ENCODE measurements around the gene FAM13C. TPM values are rescaled to one million over a fixed set of nuclear protein-coding genes. Genes with fewer than 3 reads are reported as not detected.

The FAM13C gene
- total RNA-seq, 4 donors from 2014 or later, result 10.3 to 36.9 (median 20.6) TPM

GRCh38 chr10:59384761-59385160 is 22.4 kb upstream of the FAM13C start:
- H3K4me1 ChIP-seq, result peaks cover 0 to 21% (median 0%) of the 10 kb centered on the region in 4 donors
- no peaks in the 10 kb centered on the region for H3K36me3 ChIP-seq
- TF ChIP-seq POLR2A (IDR thresholded peaks at IDR 0.05) (no peak), EP300 (IDR thresholded peaks at IDR 0.05) (no peak), CTCF (IDR thresholded peaks at IDR 0.05) (no peak)
- no peak overlapping the region for H3K4me3 ChIP-seq
- WGBS, 2 donors, result 49 to 51% methylated on average over 3 of the region's 3 CpGs
- H3K27me3 ChIP-seq, result no peaks in the 10 kb centered on the region
- H3K9me3 ChIP-seq, result no peaks in the 10 kb centered on the region
- DNase-seq (ENCODE audit: low spot score in 2 of 2), result no peak
- H3K27ac ChIP-seq, result no peak overlapping the region

- TF ChIP-seq POLR2A (IDR thresholded peaks at IDR 0.05) (no peak), CTCF (IDR thresholded peaks at IDR 0.05) (no peak), EP300 (IDR thresholded peaks at IDR 0.05) (no peak)
- H3K9me3 ChIP-seq, result no peaks in the 10 kb centered on the region
- no peaks in the 10 kb centered on the region for H3K36me3 ChIP-seq
- peaks cover 0 to 21% (median 0%) of the 10 kb centered on the region in 4 donors for H3K4me1 ChIP-seq
- no peak for DNase-seq (ENCODE audit: low spot score in 2 of 2)
- peak overlapping the region in 2 of 4 donors; percentile 25 to 69 for H3K27ac ChIP-seq
- H3K4me3 ChIP-seq, result no peak overlapping the region
- 84 to 87% methylated on average over 3 of the region's 3 CpGs for WGBS, 2 donors
- H3K27me3 ChIP-seq, result no peaks in the 10 kb centered on the region
Observed at GRCh38 chr10:59383908-59384307, 21.6 kb upstream of the FAM13C start.

GRCh38 chr10:59383436-59383835 is 21.1 kb upstream of the FAM13C start:
- no peaks in the 10 kb centered on the region for H3K36me3 ChIP-seq
- no peak overlapping the region for H3K4me3 ChIP-seq
- H3K27me3 ChIP-seq, result no peaks in the 10 kb centered on the region
- H3K27ac ChIP-seq, result peak overlapping the region in 3 of 4 donors; percentile 9 to 69 (median 25)
- TF ChIP-seq EP300 (IDR thresholded peaks at IDR 0.05), result no peak
- no peak for TF ChIP-seq POLR2A (IDR thresholded peaks at IDR 0.05)
- no peak for TF ChIP-seq CTCF (IDR thresholded peaks at IDR 0.05)
- DNase-seq (ENCODE audit: low spot score in 2 of 2), result no peak
- H3K9me3 ChIP-seq, result no peaks in the 10 kb centered on the region
- H3K4me1 ChIP-seq, result peaks cover 0 to 20% (median 0%) of the 10 kb centered on the region in 4 donors
- 63 to 66% methylated on average over 1 of the region's 1 CpG for WGBS, 2 donors

GRCh38 chr10:59382831-59383295 is 20.5 kb upstream of the FAM13C start:
- no peaks in the 10 kb centered on the region for H3K9me3 ChIP-seq
- no peak for DNase-seq (ENCODE audit: low spot score in 2 of 2)
- 34% methylated on average over 3 of the region's 3 CpGs for WGBS, 2 donors
- no peaks in the 10 kb centered on the region for H3K27me3 ChIP-seq
- H3K36me3 ChIP-seq, result no peaks in the 10 kb centered on the region
- peak overlapping the region in 2 of 4 donors; percentile 9 to 69 for H3K27ac ChIP-seq
- no peak overlapping the region for H3K4me3 ChIP-seq
- H3K4me1 ChIP-seq, result peaks cover 0 to 14% (median 0%) of the 10 kb centered on the region in 4 donors
- TF ChIP-seq EP300 (IDR thresholded peaks at IDR 0.05), result peak in 1 of 2 donors; percentile 48
- TF ChIP-seq POLR2A (IDR thresholded peaks at IDR 0.05), result no peak

GRCh38 chr10:59381687-59382086 is 19.3 kb upstream of the FAM13C start:
- H3K27ac ChIP-seq, result no peak overlapping the region

More at GRCh38 chr10:59381687-59382086, 19.3 kb upstream of the FAM13C start:
- Histone ChIP-seq H3K9me3 (no peaks in the 10 kb centered on the region), H3K4me3 (no peak overlapping the region), H3K27me3 (no peaks in the 10 kb centered on the region), H3K4me1 (peaks cover 0 to 6% (median 0%) of the 10 kb centered on the region in 4 donors), H3K36me3 (no peaks in the 10 kb centered on the region)
- no peak for TF ChIP-seq POLR2A (IDR thresholded peaks at IDR 0.05)
- no peak for TF ChIP-seq CTCF (IDR thresholded peaks at IDR 0.05)
- TF ChIP-seq EP300 (IDR thresholded peaks at IDR 0.05), result no peak
- WGBS, 2 donors, result 52 to 58% methylated on average over 1 of the region's 1 CpG
- DNase-seq (ENCODE audit: low spot score in 2 of 2), result no peak

Measured in tibial nerve (tissue), 4 donors.